Heart right ventricle (tissue), 16 donors: Measurements from ENCODE around the gene RRM2. TPM values are rescaled to one million over a fixed set of nuclear protein-coding genes. Genes with fewer than 3 reads are reported as not detected.
A peak's percentile ranks its signal among the peaks of the same experiment; 100 is the strongest.

Source experiments
- ATAC-seq, 8 donors: fragments of 200-7000 bp; cut with Tn5 transposase; one replicate each; pipeline ENCODE4 v1.9.1; 2020; ENCODE audit warnings: mild to moderate bottlenecking in 8 of 8, moderate library complexity in 8 of 8, moderate number of reproducible peaks in 1 of 8
- DNase-seq, 2 donors: peaks; one replicate each; pipeline ENCODE4 v3.0.0-alpha.2; 2020
- H3K27ac ChIP-seq, 10 donors: fragments of 200-600 bp; sonication (generic) in 2 of 10; one replicate each; pipeline versions ENCODE4 v1.5.0 to v1.8.0; 2020 to 2022; ENCODE audit warnings: mild to moderate bottlenecking in 3 of 10
- H3K27me3 ChIP-seq, 7 donors: fragments of 200-600 bp; one replicate each; pipeline ENCODE4 v1.8.0; 2021 to 2022; ENCODE audit warnings: mild to moderate bottlenecking in 2 of 7
- H3K36me3 ChIP-seq, 9 donors: fragments of 200-600 bp; sonication (generic) in 1 of 9; one replicate each; pipeline versions ENCODE4 v1.5.0 to v1.8.0; 2020 to 2022; ENCODE audit warnings: mild to moderate bottlenecking in 2 of 9
- H3K4me1 ChIP-seq, 9 donors: fragments of 200-600 bp; sonication (generic) in 1 of 9; one replicate each; pipeline versions ENCODE4 v1.5.0 to v1.8.0; 2020 to 2022; ENCODE audit warnings: mild to moderate bottlenecking in 4 of 9
- H3K4me3 ChIP-seq, 10 donors: fragments of 200-600 bp; sonication (generic) in 2 of 10; one replicate each; pipeline versions ENCODE4 v1.5.0 to v1.8.0; 2020 to 2022; ENCODE audit warnings: mild to moderate bottlenecking in 7 of 10, moderate library complexity in 2 of 10
- H3K9me3 ChIP-seq, 11 donors: fragments of 200-600 bp in 10 of 11; sonication (generic) in 2 of 11; one replicate each; pipeline versions ENCODE4 v1.5.0 to v1.8.0; 2013 to 2022; ENCODE audit warnings: mild to moderate bottlenecking in 2 of 11, control low read depth in 1 of 11, moderate library complexity in 1 of 11
- CTCF ChIP-seq, 9 donors: fragments of 200-600 bp; sonication (generic) in 2 of 9; IDR thresholded peaks; one replicate each; pipeline versions ENCODE4 v1.5.0 to v1.8.0; 2021 to 2022; ENCODE audit warnings: antibody characterized with exemption in 9 of 9, mild to moderate bottlenecking in 5 of 9, moderate library complexity in 1 of 9
- WGBS, 2 donors: extraction: QIAGEN DNeasy Blood & Tissue Kit; methylation state at CpG; one replicate each; pipeline ENCODE4 v1.1.7; 2013; ENCODE audit warnings: inconsistent platforms in 1 of 2; 5-methylcytosine and 5-hydroxymethylcytosine counted together
- intact Hi-C, 10 donors: fragments of 100-400 bp; cut with DNase I; formaldehyde crosslinking; loops; one replicate each; pipeline versions ENCODE4 v1.11.1 to v1.14.2; 2022
- polyA plus RNA-seq, 2 donors: library from polyadenylated mRNA; stranded (reverse); fragments of 200-250 nt; gene quantifications; one replicate each; pipeline ENCODE4 v1.2.3, GENCODE V29; 2013
- total RNA-seq, 10 donors: library from RNA; stranded (reverse); fragmentation: NEBNext Ultra II Directional in 3 of 10; extraction: Animal tissue kit (Norgen Biotek cat#: 25700) in 3 of 10; gene quantifications; one replicate each; pipeline versions ENCODE4 v1.2.1 to v1.2.4, GENCODE V29; 2021 to 2023
- donor health status: Arrhythmogenic right ventricular cardiomyopathy.
- donor health status: ischemic (EF 13 %, LVEDD 7.1; RV severe dilation, severe dysfunction).
- donor health status: healthy with polysubstance abuse.
- donor health status: DM: no; HTN: yes; CAD: no.
- donor health status: DM: no; HTN: no; CAD: no.
- donor health status: ischemic (EF 25% LVEDD 6.9; RV normal size, moderate dysfunction).
- donor health status: ischemic (EF 25% LVEDD 5.7; RV mildly dilated, moderate dysfunction).
- donor health status: healthy.
- donor health status: DM: yes; HTN: yes; CAD: no.
- donor health status: Ischemic cardiomyopathy.
- donor health status: ischemic (EF 35%, LVEDD 5.7; RV mildly dilated, moderate dysfunction).
- donor health status: nonischemic (EF 11% LVEDD 7.7; RV severe dilation, severe dysfunction).
- donor health status: DM: yes; HTN: yes; CAD: no.
- donor health status: PGD.
- donor health status: ischemic (EF 29% LVEDD 5.4; RV normal size, mild dysfunction).
- donor health status: nonischemic (EF 23%, LVEDD 6.1; RV moderate dilation, normal function).

The RRM2 gene
- total and polyA plus RNA-seq, 12 donors: 0.08 to 18.7 (median 0.85) TPM

- peak; percentile 53 to 83 (median 72) for TF ChIP-seq CTCF (IDR thresholded peaks at IDR 0.05)
- ATAC-seq: no peak
- peak in 1 of 2 donors; percentile 57 for DNase-seq
- no peaks in the 10 kb centered on the region for H3K9me3 ChIP-seq
- intact Hi-C loops: loop anchor here in 9 of 10 donors (1.0 to 10.0 kb wide), 13 partner anchors 178 to 543 kb away; partner anchors contain the start of gene HPCAL1 (in 2 of the 9)
- WGBS, 2 donors: 16 to 20% methylated on average over 5 of the region's 5 CpGs
- H3K27me3 ChIP-seq: peaks cover 11 to 27% (median 18%) of the 10 kb centered on the region in 7 donors
- peaks cover 0 to 11% (median 0%) of the 10 kb centered on the region in 9 donors for H3K36me3 ChIP-seq
- H3K4me3 ChIP-seq: peak overlapping the region in 1 of 10 donors; percentile 71
- H3K27ac ChIP-seq: peak overlapping the region in 1 of 10 donors; percentile 9
- peaks cover 14 to 68% (median 29%) of the 10 kb centered on the region in 9 donors for H3K4me1 ChIP-seq
Observed at GRCh38 chr2:10124538-10125045, 2.1 kb downstream of the RRM2 start.

DNA sequence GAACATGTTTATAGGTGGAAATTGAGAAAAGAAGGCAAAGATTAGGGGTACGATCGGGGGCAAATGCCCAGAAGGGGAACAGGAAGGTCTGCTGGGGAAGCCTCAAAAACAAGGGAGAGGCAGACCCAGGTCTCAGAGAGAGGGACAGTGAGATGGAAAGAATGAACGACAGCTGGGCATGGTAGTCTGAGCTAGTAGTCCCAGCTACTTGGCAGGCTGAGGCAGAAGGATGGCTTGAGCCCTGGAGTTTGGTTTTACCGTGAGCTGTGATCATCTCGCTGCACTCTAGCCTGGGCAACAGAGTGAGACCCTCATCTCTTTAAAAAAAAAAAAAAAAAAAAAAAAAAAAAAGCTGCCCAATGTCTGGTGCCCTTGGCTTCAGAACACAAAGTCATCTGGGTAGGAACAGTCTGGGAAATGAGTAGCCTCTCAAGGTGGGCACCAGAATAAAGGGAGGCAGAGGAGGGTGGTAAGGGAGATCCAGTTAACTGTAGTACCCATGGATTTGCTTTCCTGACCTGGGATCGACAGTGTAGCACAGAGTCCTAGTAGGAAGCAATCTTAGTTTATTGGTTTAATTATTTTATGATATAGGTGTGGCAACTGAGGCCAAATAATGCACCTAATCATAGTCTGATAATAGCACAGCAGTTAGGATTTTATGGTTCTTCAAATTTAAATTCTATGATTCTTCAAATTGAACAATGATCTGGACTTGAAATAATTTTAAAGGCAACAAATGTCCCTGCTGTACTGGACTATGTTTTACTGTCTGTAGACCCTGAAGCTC lies 3.5 kb downstream of the RRM2 start:
- Histone ChIP-seq H3K27me3 (peaks cover 11 to 27% (median 18%) of the 10 kb centered on the region in 7 donors), H3K9me3 (no peaks in the 10 kb centered on the region), H3K36me3 (peaks cover 0 to 11% (median 0%) of the 10 kb centered on the region in 9 donors), H3K4me1 (peaks cover 10 to 58% (median 23%) of the 10 kb centered on the region in 9 donors), H3K27ac (peak overlapping the region in 1 of 10 donors; percentile 12), H3K4me3 (no peak overlapping the region)
- DNase-seq (no peak), ATAC-seq (no peak)
- no peak for TF ChIP-seq CTCF (IDR thresholded peaks at IDR 0.05)
- intact Hi-C loops: loop anchor here in 9 of 10 donors (1.0 to 10.0 kb wide), 11 partner anchors 176 to 541 kb away; partner anchors contain the start of gene HPCAL1 (in 2 of the 9)
- 90% methylated on average over 6 of the region's 6 CpGs for WGBS, 2 donors

DNA sequence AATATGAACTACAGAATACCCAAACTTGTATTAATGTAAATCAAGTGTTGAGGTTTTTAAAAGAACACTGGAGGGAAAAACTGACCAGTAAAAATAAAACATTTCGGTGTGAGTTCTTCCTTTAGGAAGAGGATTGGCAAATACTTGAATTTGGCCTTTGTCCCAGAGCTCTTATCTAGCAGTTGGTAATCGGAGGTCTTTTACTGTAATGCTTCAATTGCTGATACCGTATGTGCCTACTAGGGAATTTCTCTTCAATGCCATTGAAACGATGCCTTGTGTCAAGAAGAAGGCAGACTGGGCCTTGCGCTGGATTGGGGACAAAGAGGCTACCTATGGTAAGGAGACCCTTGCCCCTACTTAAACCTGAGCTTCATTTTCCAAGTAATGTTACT lies 4.1 kb downstream of the RRM2 start:
- no peak overlapping the region for H3K27ac ChIP-seq
- WGBS, 2 donors: 30 to 32% methylated on average over 5 of the region's 5 CpGs
- no peak for ATAC-seq
- intact Hi-C loops: loop anchor here in 9 of 10 donors (5.0 to 10.0 kb wide), 7 partner anchors 176 to 541 kb away; partner anchors contain the start of gene HPCAL1 (in 2 of the 9)
- no peak for TF ChIP-seq CTCF (IDR thresholded peaks at IDR 0.05)
- H3K4me3 ChIP-seq: no peak overlapping the region
- DNase-seq: no peak
- H3K36me3 ChIP-seq: peaks cover 0 to 13% (median 0%) of the 10 kb centered on the region in 9 donors
- H3K4me1 ChIP-seq: peaks cover 10 to 52% (median 18%) of the 10 kb centered on the region in 9 donors
- H3K9me3 ChIP-seq: no peaks in the 10 kb centered on the region
- H3K27me3 ChIP-seq: peaks cover 11 to 27% (median 18%) of the 10 kb centered on the region in 7 donors

- no peak for ATAC-seq
- TF ChIP-seq CTCF (IDR thresholded peaks at IDR 0.05): no peak
Observed at GRCh38 chr2:10128420-10128819, 5.9 kb downstream of the RRM2 start.

More at GRCh38 chr2:10128420-10128819, 5.9 kb downstream of the RRM2 start:
- H3K4me3 ChIP-seq: no peak overlapping the region
- H3K36me3 ChIP-seq: peaks cover 0 to 16% (median 0%) of the 10 kb centered on the region in 9 donors
- peaks cover 2 to 10% (median 9%) of the 10 kb centered on the region in 7 donors for H3K27me3 ChIP-seq
- no peak for DNase-seq
- H3K9me3 ChIP-seq: no peaks in the 10 kb centered on the region
- H3K27ac ChIP-seq: no peak overlapping the region
- intact Hi-C loops: loop anchor here in 9 of 10 donors (5.0 to 10.0 kb wide), 7 partner anchors 174 to 539 kb away; partner anchors contain the start of gene HPCAL1 (in 2 of the 9)
- H3K4me1 ChIP-seq: peaks cover 0 to 37% (median 4%) of the 10 kb centered on the region in 9 donors
